H9 (cell line): ENCODE data around the gene LHPP. TPM values are rescaled to one million over a fixed set of nuclear protein-coding genes. Genes with fewer than 3 reads are reported as not detected.

Experiments used
- DNase-seq: peaks from one replicate; pipeline ENCODE4 v3.0.0-alpha.2; 2017
- H2AFZ ChIP-seq: one replicate; pipeline ENCODE4 v1.6.1; 2013; ENCODE audit warnings: mild to moderate bottlenecking, low read length, control low read depth, moderate library complexity
- H2AK5ac ChIP-seq: 2 replicates; pipeline ENCODE4 v1.6.1; 2013; ENCODE audit warnings: low read length, control low read depth, mixed read lengths; ENCODE audit not compliant: insufficient read length
- H2BK120ac ChIP-seq: one replicate; pipeline ENCODE4 v1.6.1; 2013; ENCODE audit warnings: low read depth, mild to moderate bottlenecking, low read length, control low read depth, inconsistent platforms; ENCODE audit not compliant: poor library complexity, severe bottlenecking
- H2BK12ac ChIP-seq: 2 replicates; pipeline ENCODE4 v1.6.1; 2013; ENCODE audit warnings: low read length, control low read depth, mixed read lengths, low read depth; ENCODE audit not compliant: insufficient read length
- H2BK15ac ChIP-seq: 2 replicates; pipeline ENCODE4 v1.6.1; 2013; ENCODE audit warnings: low read depth, low read length, control low read depth
- H2BK20ac ChIP-seq: one replicate; pipeline ENCODE4 v1.6.1; 2013; ENCODE audit warnings: low read depth, mild to moderate bottlenecking, low read length, control low read depth, inconsistent platforms; ENCODE audit not compliant: poor library complexity, severe bottlenecking
- H2BK5ac ChIP-seq: 2 replicates; pipeline ENCODE4 v1.6.1; 2013; ENCODE audit warnings: low read length, control low read depth, mixed read lengths; ENCODE audit not compliant: insufficient read length
- H3K14ac ChIP-seq: 2 replicates; pipeline ENCODE4 v1.6.1; 2013; ENCODE audit warnings: low read length, control low read depth; ENCODE audit not compliant: insufficient read depth
- H3K18ac ChIP-seq: 2 replicates; pipeline ENCODE4 v1.6.1; 2013; ENCODE audit warnings: low read depth, mild to moderate bottlenecking, mixed read lengths, low read length, control low read depth; ENCODE audit not compliant: insufficient read length
- H3K23ac ChIP-seq: 2 replicates; pipeline ENCODE4 v1.6.1; 2013; ENCODE audit warnings: low read length, control low read depth, mixed read lengths, low read depth; ENCODE audit not compliant: insufficient read length
- H3K23me2 ChIP-seq: 2 replicates; pipeline ENCODE4 v1.6.1; 2013; ENCODE audit warnings: low read depth, mild to moderate bottlenecking, mixed read lengths, low read length, control low read depth; ENCODE audit not compliant: insufficient read length, poor library complexity, severe bottlenecking
- H3K27ac ChIP-seq: 2 replicates; pipeline ENCODE4 v1.5.1; 2013; ENCODE audit warnings: low read length, control low read depth, mixed read lengths, low read depth; ENCODE audit not compliant: insufficient read length
- H3K27me3 ChIP-seq: 2 replicates; pipeline ENCODE4 v1.6.1; 2013; ENCODE audit warnings: low read length, control low read depth, inconsistent platforms; ENCODE audit not compliant: insufficient read depth
- H3K4ac ChIP-seq: 2 replicates; pipeline ENCODE4 v1.6.1; 2013; ENCODE audit warnings: low read depth, mild to moderate bottlenecking, control low read depth, inconsistent platforms, low read length, moderate library complexity
- H3K4me1 ChIP-seq: 2 replicates; pipeline ENCODE4 v1.6.1; 2013; ENCODE audit warnings: low read length, control low read depth, inconsistent platforms; ENCODE audit not compliant: insufficient read depth
- H3K4me2 ChIP-seq: 2 replicates; pipeline ENCODE4 v1.6.1; 2013; ENCODE audit warnings: low read length, control low read depth, mixed read lengths; ENCODE audit not compliant: insufficient read length, insufficient read depth
- H3K56ac ChIP-seq: 2 replicates; pipeline ENCODE4 v1.6.1; 2013; ENCODE audit warnings: low read depth, mild to moderate bottlenecking, mixed read lengths, low read length, control low read depth; ENCODE audit not compliant: insufficient read length
- H3K79me1 ChIP-seq: 2 replicates; pipeline ENCODE4 v1.6.1; 2013; ENCODE audit warnings: low read depth, mild to moderate bottlenecking, moderate library complexity, low read length, control low read depth, inconsistent platforms; ENCODE audit not compliant: insufficient read depth, poor library complexity, severe bottlenecking
- H3K79me2 ChIP-seq: 2 replicates; pipeline ENCODE4 v1.6.1; 2013; ENCODE audit warnings: low read length, control low read depth, inconsistent platforms; ENCODE audit not compliant: insufficient read depth
- H3K9ac ChIP-seq: 2 replicates; pipeline ENCODE4 v1.6.1; 2013; ENCODE audit warnings: low read length, control low read depth, mixed read lengths; ENCODE audit not compliant: insufficient read length; ENCODE audit errors: extremely low read depth
- H3K9me3 ChIP-seq: one replicate; pipeline ENCODE4 v1.6.1; 2013; ENCODE audit warnings: low read depth, low read length, inconsistent platforms; ENCODE audit not compliant: control insufficient read depth
- H3T11ph ChIP-seq: one replicate; pipeline ENCODE4 v1.6.1; 2013; ENCODE audit warnings: mild to moderate bottlenecking, low read length, control low read depth, inconsistent platforms
- H4K20me1 ChIP-seq: one replicate; pipeline ENCODE4 v1.6.1; 2013; ENCODE audit not compliant: control insufficient read depth, insufficient read length, insufficient read depth
- H4K5ac ChIP-seq: 2 replicates; pipeline ENCODE4 v1.6.1; 2013; ENCODE audit warnings: low read depth, mild to moderate bottlenecking, mixed read lengths, low read length, control low read depth; ENCODE audit not compliant: insufficient read length
- H4K8ac ChIP-seq: replicated peaks from 2 replicates; pipeline ENCODE4 v1.6.1; 2013; ENCODE audit warnings: low read length, control low read depth, mixed read lengths, low read depth; ENCODE audit not compliant: insufficient read length
- H4K91ac ChIP-seq: 2 replicates; pipeline ENCODE4 v1.6.1; 2013; ENCODE audit warnings: low read depth, mild to moderate bottlenecking, moderate library complexity, mixed read lengths, low read length, control low read depth; ENCODE audit not compliant: insufficient read length
- H3K27ac Mint-ChIP-seq, 3 experiments: 2 replicates in 2 of 3; 3 replicates in 1 of 3; pipeline ENCODE4 v1.8.0; 2020 to 2021; ENCODE audit warnings: mixed read lengths in 3 of 3, mild to moderate bottlenecking in 1 of 3, moderate library complexity in 1 of 3
- H3K27me3 Mint-ChIP-seq: 2 replicates; pipeline ENCODE4 v1.8.0; 2021; ENCODE audit warnings: low read depth, mild to moderate bottlenecking, moderate library complexity, mixed read lengths
- H3K36me3 Mint-ChIP-seq, 3 experiments: 2 replicates in 2 of 3; 3 replicates in 1 of 3; pipeline ENCODE4 v1.8.0; 2020 to 2021; ENCODE audit warnings: low read depth in 3 of 3, mixed read lengths in 3 of 3; ENCODE audit not compliant: insufficient read depth in 1 of 3
- H3K4me1 Mint-ChIP-seq, 2 experiments: 2 replicates each; pipeline ENCODE4 v1.8.0; 2020; ENCODE audit warnings: mixed read lengths in 2 of 2
- H3K4me3 Mint-ChIP-seq, 2 experiments: 2 replicates in 1 of 2; 3 replicates in 1 of 2; pipeline ENCODE4 v1.8.0; 2020 to 2021; ENCODE audit warnings: mild to moderate bottlenecking in 2 of 2, mixed read lengths in 2 of 2, moderate library complexity in 1 of 2
- H3K9me3 Mint-ChIP-seq, 2 experiments: 2 replicates in 1 of 2; 3 replicates in 1 of 2; pipeline ENCODE4 v1.8.0; 2020; ENCODE audit warnings: mild to moderate bottlenecking in 2 of 2, mixed read lengths in 2 of 2, moderate library complexity in 1 of 2
- WGBS: extraction: QIAGEN DNeasy Blood & Tissue Kit; methylation state at CpG from one replicate; pipeline ENCODE4 v1.1.7; 2013; ENCODE audit warnings: missing lambda C conversion rate, low lambda C conversion rate, mixed read lengths; ENCODE audit not compliant: insufficient read length; ENCODE audit errors: extremely low coverage; 5-methylcytosine and 5-hydroxymethylcytosine counted together
- total RNA-seq: library from RNA; stranded (reverse); gene quantifications from 2 replicates; pipeline ENCODE4 v1.2.1, GENCODE V29; 2021
- TF ChIP-seq, protein P1 (sequence below): fragments of 200-600 bp; sonication (generic); conservative IDR thresholded peaks from 3 replicates; pipeline ENCODE4 v1.8.0; 2021; ENCODE audit warnings: antibody characterized with exemption, mild to moderate bottlenecking

The LHPP gene
- total RNA-seq, 1 experiment from 2014 or later: 29.6 TPM

DNA sequence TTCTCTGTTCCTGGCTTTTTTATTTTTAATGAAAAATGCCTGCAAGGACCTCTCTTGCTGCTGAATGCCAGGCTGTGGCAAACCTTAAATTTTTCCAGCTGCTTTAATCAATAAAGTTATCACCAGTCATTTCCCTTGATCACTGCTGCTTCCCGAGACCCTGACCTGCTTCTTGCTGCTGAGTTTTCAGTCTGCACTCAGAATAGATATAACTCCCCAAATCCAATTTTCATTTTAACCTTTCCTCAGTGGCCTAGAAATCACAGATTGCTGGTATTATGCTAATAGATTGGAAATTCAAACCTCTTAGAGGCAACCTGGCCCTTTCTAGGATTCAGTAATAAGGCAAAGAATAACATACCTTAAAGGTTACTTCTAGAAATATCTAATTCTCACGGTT lies 43.7 kb downstream of the LHPP start:
- no peak for DNase-seq
- no peak overlapping the region for H2BK5ac ChIP-seq
- Mint-ChIP-seq H3K27ac (peak overlapping the region in 1 of 3 experiments; percentile 38; a peak in 1 of 7 replicates), H3K9me3 (peaks cover 9 to 13% of the 10 kb centered on the region in 2 experiments), H3K4me1 (peaks cover 2 to 5% of the 10 kb centered on the region in 2 experiments; a peak in 1 of 4 replicates), H3K36me3 (peaks cover 17% of the 10 kb centered on the region in 3 experiments), H3K4me3 (no peak overlapping the region), H3K27me3 (no peaks in the 10 kb centered on the region)
- H3K18ac ChIP-seq: no peak overlapping the region
- H3K9ac ChIP-seq: no peak overlapping the region
- H3K4me1 ChIP-seq: no peaks in the 10 kb centered on the region
- no peak overlapping the region for H3K4ac ChIP-seq
- no peak overlapping the region for H3K23ac ChIP-seq
- H2AFZ ChIP-seq: no peak overlapping the region
- no peaks in the 10 kb centered on the region for H3K79me1 ChIP-seq
- H3K14ac ChIP-seq: no peak overlapping the region
- TF ChIP-seq, protein P1, sequence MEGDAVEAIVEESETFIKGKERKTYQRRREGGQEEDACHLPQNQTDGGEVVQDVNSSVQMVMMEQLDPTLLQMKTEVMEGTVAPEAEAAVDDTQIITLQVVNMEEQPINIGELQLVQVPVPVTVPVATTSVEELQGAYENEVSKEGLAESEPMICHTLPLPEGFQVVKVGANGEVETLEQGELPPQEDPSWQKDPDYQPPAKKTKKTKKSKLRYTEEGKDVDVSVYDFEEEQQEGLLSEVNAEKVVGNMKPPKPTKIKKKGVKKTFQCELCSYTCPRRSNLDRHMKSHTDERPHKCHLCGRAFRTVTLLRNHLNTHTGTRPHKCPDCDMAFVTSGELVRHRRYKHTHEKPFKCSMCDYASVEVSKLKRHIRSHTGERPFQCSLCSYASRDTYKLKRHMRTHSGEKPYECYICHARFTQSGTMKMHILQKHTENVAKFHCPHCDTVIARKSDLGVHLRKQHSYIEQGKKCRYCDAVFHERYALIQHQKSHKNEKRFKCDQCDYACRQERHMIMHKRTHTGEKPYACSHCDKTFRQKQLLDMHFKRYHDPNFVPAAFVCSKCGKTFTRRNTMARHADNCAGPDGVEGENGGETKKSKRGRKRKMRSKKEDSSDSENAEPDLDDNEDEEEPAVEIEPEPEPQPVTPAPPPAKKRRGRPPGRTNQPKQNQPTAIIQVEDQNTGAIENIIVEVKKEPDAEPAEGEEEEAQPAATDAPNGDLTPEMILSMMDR: no peak
- no peak overlapping the region for H4K8ac ChIP-seq
- H2BK20ac ChIP-seq: no peak overlapping the region
- H3K4me2 ChIP-seq: no peak overlapping the region
- no peak overlapping the region for H4K91ac ChIP-seq
- no peak overlapping the region for H3T11ph ChIP-seq
- no peak overlapping the region for H2BK15ac ChIP-seq
- peaks cover 6% of the 10 kb centered on the region for H3K9me3 ChIP-seq
- H3K56ac ChIP-seq: no peak overlapping the region
- H3K79me2 ChIP-seq: no peaks in the 10 kb centered on the region
- no peaks in the 10 kb centered on the region for H3K23me2 ChIP-seq
- H4K20me1 ChIP-seq: no peaks in the 10 kb centered on the region
- H2AK5ac ChIP-seq: no peak overlapping the region
- no peaks in the 10 kb centered on the region for H3K27me3 ChIP-seq
- H2BK120ac ChIP-seq: no peak overlapping the region
- H4K5ac ChIP-seq: no peak overlapping the region
- no peak overlapping the region for H2BK12ac ChIP-seq
- WGBS: no CpG with 5 or more reads among the region's 2 CpGs
- H3K27ac ChIP-seq: no peak overlapping the region
